HG03571 (cell line): Measurements from ENCODE around the gene SRMS.
A peak's percentile ranks its signal among the peaks of the same experiment; 100 is the strongest.

Source experiments
- ATAC-seq: cut with Tn5 transposase; IDR thresholded peaks from one replicate; pipeline ENCODE4 v1.9.1; 2021; ENCODE audit not compliant: unreplicated experiment

SRMS gene

GRCh38 chr20:63539441-63540370, 7.8 kb downstream of the SRMS start:
- ATAC-seq: no peak

- no peak for ATAC-seq
These were observed 8.5 kb downstream of the SRMS start for GRCh38 chr20:63539092-63539430.

GRCh38 chr20:63538204-63539091, 9.1 kb downstream of the SRMS start:
- ATAC-seq: no peak

GRCh38 chr20:63537525-63538203, 9.9 kb downstream of the SRMS start:
- ATAC-seq: peak; percentile 75

GRCh38 chr20:63536997-63537524, 10.5 kb downstream of the SRMS start, which contains the start of gene PTK6:
TSS of gene PTK6 (minus strand) at chr20:63537376. CDS start at chr20:63537314, 62 bp downstream.
- ATAC-seq: no peak

GRCh38 chr20:63536241-63536977, 11.1 kb downstream of the SRMS start:
- no peak for ATAC-seq

GRCh38 chr20:63534831-63535651, 12.5 kb downstream of the SRMS start:
- no peak for ATAC-seq

- no peak for ATAC-seq
These were observed 13.1 kb downstream of the SRMS start for GRCh38 chr20:63534427-63534830.

- ATAC-seq: no peak
These were observed 13.6 kb downstream of the SRMS start for GRCh38 chr20:63533871-63534393.

GRCh38 chr20:63533388-63533787, 14.2 kb downstream of the SRMS start:
- ATAC-seq: no peak

- no peak for ATAC-seq
These were observed 15.0 kb downstream of the SRMS start for GRCh38 chr20:63532449-63532971.

- ATAC-seq: no peak
These were observed 15.7 kb downstream of the SRMS start for GRCh38 chr20:63531686-63532448.

GRCh38 chr20:63530788-63531160, 16.8 kb downstream of the SRMS start:
- no peak for ATAC-seq

GRCh38 chr20:63529861-63530787, 17.4 kb downstream of the SRMS start:
- ATAC-seq: no peak

GRCh38 chr20:63529180-63529860, 18.2 kb downstream of the SRMS start:
- no peak for ATAC-seq

GRCh38 chr20:63527184-63527583, 20.4 kb downstream of the SRMS start:
- no peak for ATAC-seq

GRCh38 chr20:63525971-63526370, 21.6 kb downstream of the SRMS start:
- no peak for ATAC-seq
